ENCODE data around the gene ASCC1. TPM values are rescaled to one million over a fixed set of nuclear protein-coding genes. Genes with fewer than 3 reads are reported as not detected.
A peak's percentile ranks its signal among the peaks of the same experiment; 100 is the strongest.

The ASCC1 gene
- total and polyA plus RNA-seq, 8 donors = 5.4 to 26.0 (median 16.0) TPM

- H3K4me1 ChIP-seq = peaks cover 20 to 22% (median 22%) of the 10 kb centered on the region in 3 donors
- ATAC-seq (no peak), DNase-seq (no peak), FAIRE-seq (no peak)
- 98 to 99% methylated on average over 10 of the region's 10 CpGs for WGBS, 2 donors
- TF ChIP-seq CTCF (IDR thresholded peaks at IDR 0.05) = no peak
- H3K27ac ChIP-seq = no peak overlapping the region
- intact Hi-C loops (cut with DNase I) = no loop called here
- H3K36me3 ChIP-seq = peaks cover 0 to 11% (median 6%) of the 10 kb centered on the region in 3 donors
- H3K27me3 ChIP-seq = no peaks in the 10 kb centered on the region
- no peak overlapping the region for H3K4me3 ChIP-seq
- H3K9me3 ChIP-seq = no peaks in the 10 kb centered on the region
Measured at GRCh38 chr10:72099600-72099921, 116.5 kb downstream of the ASCC1 start.

GRCh38 chr10:72098836-72099599 is 117.1 kb downstream of the ASCC1 start:
- FAIRE-seq (no peak), ATAC-seq (no peak), DNase-seq (no peak)
- Histone ChIP-seq H3K27ac (no peak overlapping the region), H3K9me3 (no peaks in the 10 kb centered on the region), H3K4me3 (no peak overlapping the region), H3K27me3 (no peaks in the 10 kb centered on the region), H3K4me1 (peaks cover 20 to 22% (median 22%) of the 10 kb centered on the region in 3 donors), H3K36me3 (peaks cover 0 to 11% (median 6%) of the 10 kb centered on the region in 3 donors)
- intact Hi-C loops (cut with DNase I) = no loop called here
- 90 to 91% methylated on average over 6 of the region's 6 CpGs for WGBS, 2 donors
- no peak for TF ChIP-seq CTCF (IDR thresholded peaks at IDR 0.05)

- FAIRE-seq (no peak), ATAC-seq (peak in 2 of 4 donors; percentile 2 to 3), DNase-seq (no peak)
- H3K27me3 ChIP-seq = no peaks in the 10 kb centered on the region
- H3K9me3 ChIP-seq = no peaks in the 10 kb centered on the region
- H3K27ac ChIP-seq = no peak overlapping the region
- H3K4me1 ChIP-seq = peaks cover 20 to 22% (median 22%) of the 10 kb centered on the region in 3 donors
- no peak for TF ChIP-seq CTCF (IDR thresholded peaks at IDR 0.05)
- intact Hi-C loops (cut with DNase I) = no loop called here
- no peak overlapping the region for H3K4me3 ChIP-seq
- H3K36me3 ChIP-seq = peaks cover 0 to 11% (median 6%) of the 10 kb centered on the region in 3 donors
- 80 to 86% methylated on average over 3 of the region's 3 CpGs for WGBS, 2 donors
Measured at GRCh38 chr10:72098301-72098835, 117.7 kb downstream of the ASCC1 start.

DNA sequence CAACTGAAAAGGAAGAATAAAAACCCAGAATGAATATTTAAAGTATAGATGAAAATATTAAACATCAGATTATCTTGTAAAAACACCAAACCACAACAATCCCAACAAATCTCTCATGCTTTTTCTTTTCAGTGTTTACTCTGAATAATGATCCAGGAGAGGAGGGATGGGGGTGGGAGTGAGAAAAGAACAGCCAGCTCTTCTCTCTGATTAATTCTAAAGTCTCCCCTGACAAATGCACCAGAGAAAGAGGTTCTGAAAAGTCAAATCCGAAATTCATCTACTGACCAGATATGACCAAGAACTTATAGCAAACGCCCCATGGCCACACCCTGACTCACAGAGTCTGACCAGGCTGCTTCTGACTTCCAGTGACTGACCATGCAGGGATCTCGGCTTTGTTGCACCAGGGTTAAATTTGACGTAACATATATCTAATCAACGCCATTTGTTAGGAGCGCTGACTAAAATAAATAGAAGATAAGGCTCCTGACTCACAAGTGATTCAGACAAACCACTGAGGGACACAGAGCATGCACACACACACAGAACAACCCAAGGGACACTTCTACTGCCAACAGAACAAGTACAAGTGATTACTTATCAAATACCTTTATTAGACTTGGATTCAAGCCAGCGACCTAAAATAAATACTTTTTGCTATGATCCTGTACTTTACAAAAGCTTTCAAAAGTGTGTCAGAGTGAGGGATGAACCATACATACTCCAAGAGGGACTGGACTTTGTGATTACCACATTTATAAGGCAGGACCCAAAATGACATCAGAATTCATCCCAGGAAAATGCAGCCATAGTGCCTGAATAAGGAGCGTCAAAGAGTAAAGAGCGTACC is 118.4 kb downstream of the ASCC1 start:
- no peak for TF ChIP-seq CTCF (IDR thresholded peaks at IDR 0.05)
- WGBS, 2 donors = 25 to 28% methylated on average over 9 of the region's 9 CpGs
- DNase-seq (peak in 4 of 6 donors; percentile 47 to 77 (median 56)), FAIRE-seq (no peak), ATAC-seq (peak; percentile 95 to 98 (median 96))
- H3K36me3 ChIP-seq = peaks cover 0 to 11% (median 6%) of the 10 kb centered on the region in 3 donors
- H3K27me3 ChIP-seq = no peaks in the 10 kb centered on the region
- peaks cover 20 to 22% (median 22%) of the 10 kb centered on the region in 3 donors for H3K4me1 ChIP-seq
- no peaks in the 10 kb centered on the region for H3K9me3 ChIP-seq
- intact Hi-C loops (cut with DNase I) = no loop called here
- no peak overlapping the region for H3K27ac ChIP-seq
- H3K4me3 ChIP-seq = no peak overlapping the region

All from pancreas (tissue), 10 donors.